Bronchial epithelial cell (primary cell): ENCODE results near the gene MYH7. TPM values are rescaled to one million over a fixed set of nuclear protein-coding genes. Genes with fewer than 3 reads are reported as not detected.
A peak's percentile ranks its signal among the peaks of the same experiment; 100 is the strongest.
"Not testable (repeated sequence)": the region's sequence is repeated elsewhere in the genome, so short reads cannot be mapped to it uniquely, and the experiment has no call there.

Experiments used
- DNase-seq: peaks from one replicate; pipeline ENCODE4 v3.0.0-alpha.2; 2010; ENCODE audit warnings: low read depth
- FAIRE-seq: peaks from 2 replicates; lab custom pipeline; 2011; peaks lifted over from hg19 to GRCh38; lab: Jason Lieb, UNC
- H3K27me3 ChIP-seq: 2 replicates; pipeline ENCODE4 v1.5.1; 2011; ENCODE audit warnings: low read length; ENCODE audit not compliant: control insufficient read depth, insufficient read depth
- H3K36me3 ChIP-seq: 2 replicates; pipeline ENCODE4 v1.5.1; 2011; ENCODE audit warnings: low read length; ENCODE audit not compliant: control insufficient read depth, insufficient read depth
- H3K4me3 ChIP-seq: 2 replicates; pipeline ENCODE4 v1.5.1; 2011; ENCODE audit warnings: mild to moderate bottlenecking, low read depth, low read length, control low read depth
- CTCF ChIP-seq: IDR thresholded peaks from 2 replicates; pipeline ENCODE4 v1.5.1; 2011; ENCODE audit warnings: mild to moderate bottlenecking, moderate library complexity, low read length, control low read depth, inconsistent platforms; ENCODE audit not compliant: insufficient read depth, severe bottlenecking
- total RNA-seq: library from RNA; depleted of rRNA; stranded (reverse); fragments of >200 nt; gene quantifications from 2 replicates; pipeline ENCODE4 v1.2.1, GENCODE V29; 2014

MYH7 gene
- total RNA-seq, 1 donor from 2014 or later, result not detected

- Histone ChIP-seq H3K36me3 (no peaks in the 10 kb centered on the region), H3K4me3 (no peak overlapping the region), H3K27me3 (no peaks in the 10 kb centered on the region)
- no peak for DNase-seq
- FAIRE-seq, result no peak
- TF ChIP-seq CTCF, result no peak
Measured at GRCh38 chr14:23396781-23397407, 38.6 kb downstream of the MYH7 start.

- DNase-seq (no peak), FAIRE-seq (no peak)
- TF ChIP-seq CTCF, result no peak
- Histone ChIP-seq H3K4me3 (no peak overlapping the region), H3K27me3 (no peaks in the 10 kb centered on the region), H3K36me3 (no peaks in the 10 kb centered on the region)
Measured at GRCh38 chr14:23396126-23396525, 39.3 kb downstream of the MYH7 start.

- FAIRE-seq, result peak; percentile 32
Measured at GRCh38 chr14:23392613-23393012, 42.8 kb downstream of the MYH7 start.

GRCh38 chr14:23389871-23390270 is 45.6 kb downstream of the MYH7 start:
- not testable (repeated sequence) for DNase-seq, FAIRE-seq, H3K4me3 ChIP-seq, H3K27me3 ChIP-seq, H3K36me3 ChIP-seq

More at GRCh38 chr14:23392613-23393012, 42.8 kb downstream of the MYH7 start:
- no peak for DNase-seq
- Histone ChIP-seq H3K27me3 (no peaks in the 10 kb centered on the region), H3K36me3 (no peaks in the 10 kb centered on the region), H3K4me3 (no peak overlapping the region)
- TF ChIP-seq CTCF, result no peak

- H3K4me3 ChIP-seq, result no peak overlapping the region
- H3K27me3 ChIP-seq, result no peaks in the 10 kb centered on the region
- H3K36me3 ChIP-seq, result no peaks in the 10 kb centered on the region
- no peak for DNase-seq
- no peak for TF ChIP-seq CTCF
- FAIRE-seq, result no peak
Measured at GRCh38 chr14:23389396-23389795, 46.1 kb downstream of the MYH7 start.

GRCh38 chr14:23388996-23389395 is 46.5 kb downstream of the MYH7 start:
- FAIRE-seq, result no peak
- no peak overlapping the region for H3K4me3 ChIP-seq
- H3K36me3 ChIP-seq, result no peaks in the 10 kb centered on the region
- H3K27me3 ChIP-seq, result no peaks in the 10 kb centered on the region
- TF ChIP-seq CTCF, result no peak
- DNase-seq, result no peak
